Lower leg skin (tissue), 4 donors: Measurements from ENCODE around the gene WASHC1. TPM values are rescaled to one million over a fixed set of nuclear protein-coding genes. Genes with fewer than 3 reads are reported as not detected.
A peak's percentile ranks its signal among the peaks of the same experiment; 100 is the strongest.
"Not testable (repeated sequence)": the region's sequence is repeated elsewhere in the genome, so short reads cannot be mapped to it uniquely, and the experiment has no call there.

Experiments used
- DNase-seq, 2 donors: peaks; one replicate each; pipeline ENCODE4 v3.0.0-alpha.2; 2019; ENCODE audit warnings: low spot score in 2 of 2
- H3K4me3 ChIP-seq: fragments of 200-600 bp; sonication (generic); 2 replicates; pipeline ENCODE4 v1.5.1; 2017; ENCODE audit warnings: mild to moderate bottlenecking, low read depth; ENCODE audit not compliant: poor library complexity, severe bottlenecking
- WGBS, 2 donors: methylation state at CpG; one replicate each; pipeline ENCODE4 v1.1.5; 2018; 5-methylcytosine and 5-hydroxymethylcytosine counted together
- intact Hi-C: fragments of 100-400 bp; cut with DNase I; formaldehyde crosslinking; loops from one replicate; pipeline ENCODE4 v1.15.0; 2023; ENCODE audit warnings: low total_unique reads
- total RNA-seq, 4 donors: library from RNA; depleted of rRNA; stranded (reverse); fragments of >200 nt; gene quantifications; one replicate each; pipeline ENCODE4 v1.1.0, GENCODE V29; 2016

Gene WASHC1, protein sequence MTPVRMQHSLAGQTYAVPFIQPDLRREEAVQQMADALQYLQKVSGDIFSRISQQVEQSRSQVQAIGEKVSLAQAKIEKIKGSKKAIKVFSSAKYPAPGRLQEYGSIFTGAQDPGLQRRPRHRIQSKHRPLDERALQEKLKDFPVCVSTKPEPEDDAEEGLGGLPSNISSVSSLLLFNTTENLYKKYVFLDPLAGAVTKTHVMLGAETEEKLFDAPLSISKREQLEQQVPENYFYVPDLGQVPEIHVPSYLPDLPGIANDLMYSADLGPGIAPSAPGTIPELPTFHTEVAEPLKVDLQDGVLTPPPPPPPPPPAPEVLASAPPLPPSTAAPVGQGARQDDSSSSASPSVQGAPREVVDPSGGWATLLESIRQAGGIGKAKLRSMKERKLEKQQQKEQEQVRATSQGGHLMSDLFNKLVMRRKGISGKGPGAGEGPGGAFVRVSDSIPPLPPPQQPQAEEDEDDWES
- total RNA-seq: 10 to 100 TPM in 1 of 4 donors, 1 to 10 TPM in 3; 7.6 to 16.2 (median 8.4) TPM

DNA sequence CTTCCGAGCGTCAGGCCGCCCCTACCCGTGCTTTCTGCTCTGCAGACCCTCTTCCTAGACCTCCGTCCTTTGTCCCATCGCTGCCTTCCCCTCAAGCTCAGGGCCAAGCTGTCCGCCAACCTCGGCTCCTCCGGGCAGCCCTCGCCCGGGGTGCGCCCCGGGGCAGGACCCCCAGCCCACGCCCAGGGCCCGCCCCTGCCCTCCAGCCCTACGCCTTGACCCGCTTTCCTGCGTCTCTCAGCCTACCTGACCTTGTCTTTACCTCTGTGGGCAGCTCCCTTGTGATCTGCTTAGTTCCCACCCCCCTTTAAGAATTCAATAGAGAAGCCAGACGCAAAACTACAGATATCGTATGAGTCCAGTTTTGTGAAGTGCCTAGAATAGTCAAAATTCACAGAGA is at the start of gene WASHC1:
TSS of gene WASHC1 (minus strand) at position 101 of the 400 bp plus-strand sequence. CDS start 4,457 bp downstream, outside the sequence.
- H3K4me3 ChIP-seq, intact Hi-C loops, DNase-seq: not testable (repeated sequence)
- no CpG with 5 or more reads among the region's 20 CpGs for WGBS, 2 donors

DNA sequence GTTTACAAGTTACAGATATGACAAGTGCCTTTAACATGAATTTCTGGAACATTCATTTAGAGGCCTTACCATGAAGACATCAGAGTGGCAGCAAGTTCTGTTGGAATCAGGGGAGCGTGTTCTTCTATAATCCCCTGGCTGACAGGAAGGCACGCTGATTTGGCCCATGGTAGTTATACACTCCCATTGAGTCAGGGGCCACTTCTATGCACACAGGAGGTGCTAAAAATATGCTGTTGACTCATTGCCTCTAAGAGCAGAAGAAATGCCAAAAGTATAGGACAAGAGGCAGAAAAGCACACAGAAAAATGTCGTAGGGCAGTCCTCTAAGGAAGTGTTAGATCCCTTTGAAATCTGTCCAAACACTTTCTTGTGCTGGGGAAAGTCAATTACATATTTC is 49.1 kb upstream of the WASHC1 start:
- H3K4me3 ChIP-seq, intact Hi-C loops, DNase-seq: not testable (repeated sequence)
- no CpG with 5 or more reads among the region's 3 CpGs for WGBS, 2 donors

DNA sequence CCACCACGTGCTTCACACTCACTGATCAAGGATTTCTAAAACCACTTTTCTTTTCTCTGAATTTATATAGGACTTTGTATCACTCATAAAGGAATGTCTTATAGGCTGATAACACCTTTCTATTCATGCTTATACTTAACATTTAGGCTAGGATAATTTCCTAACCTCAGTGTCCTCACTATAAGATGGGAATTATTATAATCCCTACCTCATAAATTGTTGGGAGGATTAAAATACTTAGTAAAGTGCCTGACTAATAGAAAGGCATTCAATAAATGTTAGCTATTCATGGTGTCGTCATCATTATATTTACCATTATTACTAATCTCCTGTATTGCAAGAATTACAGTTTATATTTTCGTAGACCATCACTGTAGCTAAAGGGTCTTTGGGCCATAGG is 47.1 kb upstream of the WASHC1 start:
- DNase-seq, intact Hi-C loops, H3K4me3 ChIP-seq: not testable (repeated sequence)
- 63 to 100% methylated on average over 1 of the region's 3 CpGs for WGBS, 2 donors

DNA sequence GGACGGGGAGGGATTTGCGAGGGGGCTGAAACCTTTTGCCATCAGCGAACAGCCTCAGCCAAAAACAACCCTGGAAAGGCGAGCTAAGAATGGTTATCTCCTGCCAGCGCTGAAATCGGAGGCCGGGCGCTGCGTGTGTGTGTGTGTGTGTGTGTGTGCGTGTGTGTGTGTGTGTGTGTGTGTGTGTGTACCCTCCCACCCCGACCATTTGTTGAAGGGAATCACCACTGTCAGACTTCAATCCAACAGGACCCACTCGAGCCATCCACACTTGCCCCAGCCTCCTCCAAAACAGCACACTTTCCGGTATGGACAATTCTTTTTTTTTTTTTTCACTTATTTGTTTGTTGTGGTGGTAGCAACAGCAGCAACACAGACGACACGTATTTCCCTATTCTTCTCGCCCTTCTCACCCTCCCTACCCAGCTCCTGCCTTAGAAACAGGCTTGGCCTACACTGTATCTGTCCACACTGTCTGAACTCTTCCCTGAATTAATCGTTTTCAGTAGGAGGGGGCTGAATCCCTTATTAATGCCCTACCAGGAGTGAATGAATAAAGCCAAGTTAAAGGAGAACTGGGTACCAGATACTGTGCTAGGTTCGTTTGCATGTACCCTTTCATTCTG is 44.8 kb upstream of the WASHC1 start:
- DNase-seq, intact Hi-C loops: not testable (repeated sequence)
- peak overlapping the region; percentile 30 for H3K4me3 ChIP-seq
- 26 to 30% methylated on average over 6 to 9 of the region's 18 CpGs for WGBS, 2 donors

DNA sequence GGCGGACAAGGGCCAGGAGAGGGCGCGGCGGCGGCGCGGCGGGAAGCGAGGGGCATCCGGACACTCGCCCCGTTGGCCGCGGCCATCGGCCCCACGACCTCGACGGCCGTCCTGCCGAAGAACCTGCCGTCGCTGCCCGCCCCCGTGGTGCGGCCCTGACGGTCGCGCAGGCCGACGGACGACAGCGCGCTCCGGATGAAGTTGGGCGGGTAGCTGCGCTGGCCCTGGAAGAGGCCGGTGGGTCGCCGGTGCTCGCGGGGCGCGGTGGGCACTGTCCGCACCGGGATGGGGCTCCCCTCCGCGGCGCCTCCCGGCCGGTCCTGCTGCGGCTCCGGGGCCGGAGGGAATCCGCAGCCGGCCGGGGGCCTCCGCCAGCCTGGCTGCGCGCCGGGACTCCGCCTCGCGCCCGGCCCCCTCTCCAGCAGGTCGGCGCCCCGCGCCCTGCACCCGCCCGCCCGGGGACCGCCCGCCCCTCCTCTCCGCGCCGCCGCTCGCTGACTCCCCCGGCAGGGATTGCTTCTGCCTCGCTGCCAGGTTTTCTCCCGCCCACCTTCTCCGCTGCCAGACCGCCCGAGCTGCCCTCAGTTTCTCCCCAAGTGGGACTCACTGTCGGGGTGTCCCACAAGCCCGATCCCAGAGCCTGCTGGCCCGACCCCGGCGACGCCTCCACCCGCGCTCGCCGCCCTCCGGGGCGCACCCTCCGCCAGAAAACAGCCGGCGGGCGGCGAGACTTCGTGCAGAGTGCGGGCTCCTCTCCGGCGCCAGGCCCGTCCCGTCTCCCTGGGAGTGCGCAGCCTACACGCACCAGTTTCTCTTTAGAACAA is 44.0 kb upstream of the WASHC1 start:
- intact Hi-C loops, DNase-seq: not testable (repeated sequence)
- peak overlapping the region; percentile 30 for H3K4me3 ChIP-seq
- 0 to 1% methylated on average over 4 to 17 of the region's 109 CpGs for WGBS, 2 donors

DNA sequence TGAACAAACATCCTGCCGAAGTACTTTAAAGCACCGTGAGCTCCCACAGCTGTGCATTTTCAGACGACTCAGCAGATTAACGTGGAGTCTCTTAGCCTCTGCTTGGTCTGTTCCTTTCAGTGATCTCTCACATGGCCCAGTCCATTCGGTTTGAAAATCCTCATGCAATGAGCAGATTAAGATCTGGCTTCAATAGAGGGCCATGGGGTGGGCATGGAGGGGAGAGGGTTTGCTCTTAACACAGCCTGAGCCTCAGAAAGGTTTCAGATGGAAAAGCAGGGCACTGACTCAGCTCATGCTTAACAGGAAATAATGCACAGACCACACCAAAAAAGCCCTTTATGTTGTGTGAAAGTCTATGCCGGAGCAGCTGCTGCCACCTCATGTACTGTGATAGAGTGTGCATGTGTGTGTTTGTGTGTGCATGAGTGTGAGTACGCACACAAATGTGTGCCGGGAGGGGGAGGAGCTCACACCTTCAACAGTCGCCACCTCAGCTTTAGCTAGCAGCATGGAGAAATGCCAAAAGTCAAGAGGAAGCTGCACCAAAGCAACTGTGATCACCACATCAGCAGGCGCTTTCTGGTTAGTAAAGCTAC is 33.9 kb upstream of the WASHC1 start:
- intact Hi-C loops, H3K4me3 ChIP-seq, DNase-seq: not testable (repeated sequence)
- 23% methylated on average over 7 of the region's 10 CpGs; no CpG with 5 or more reads in 1 of the 2 donors for WGBS, 2 donors

DNA sequence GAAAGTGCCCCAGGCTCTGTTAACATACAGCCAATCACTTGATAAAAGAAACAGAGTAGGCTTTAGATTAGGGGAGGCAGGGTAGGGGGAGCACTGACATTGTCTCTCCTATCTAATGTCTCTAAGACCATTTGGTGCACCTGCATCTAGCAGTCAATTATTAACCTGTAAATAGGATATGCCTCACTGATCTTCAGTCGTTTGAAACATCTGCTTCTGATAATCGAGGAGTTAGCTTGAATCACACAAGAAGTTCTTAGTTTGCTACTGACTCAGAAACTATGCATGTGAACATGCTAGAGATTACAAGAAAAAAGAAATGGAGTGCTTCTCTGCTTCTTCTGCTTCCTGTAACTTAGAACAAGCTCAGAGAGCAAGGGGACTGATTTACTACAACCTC is 23.4 kb upstream of the WASHC1 start:
- intact Hi-C loops, H3K4me3 ChIP-seq, DNase-seq: not testable (repeated sequence)
- 28 to 43% methylated on average over 2 of the region's 2 CpGs for WGBS, 2 donors

DNA sequence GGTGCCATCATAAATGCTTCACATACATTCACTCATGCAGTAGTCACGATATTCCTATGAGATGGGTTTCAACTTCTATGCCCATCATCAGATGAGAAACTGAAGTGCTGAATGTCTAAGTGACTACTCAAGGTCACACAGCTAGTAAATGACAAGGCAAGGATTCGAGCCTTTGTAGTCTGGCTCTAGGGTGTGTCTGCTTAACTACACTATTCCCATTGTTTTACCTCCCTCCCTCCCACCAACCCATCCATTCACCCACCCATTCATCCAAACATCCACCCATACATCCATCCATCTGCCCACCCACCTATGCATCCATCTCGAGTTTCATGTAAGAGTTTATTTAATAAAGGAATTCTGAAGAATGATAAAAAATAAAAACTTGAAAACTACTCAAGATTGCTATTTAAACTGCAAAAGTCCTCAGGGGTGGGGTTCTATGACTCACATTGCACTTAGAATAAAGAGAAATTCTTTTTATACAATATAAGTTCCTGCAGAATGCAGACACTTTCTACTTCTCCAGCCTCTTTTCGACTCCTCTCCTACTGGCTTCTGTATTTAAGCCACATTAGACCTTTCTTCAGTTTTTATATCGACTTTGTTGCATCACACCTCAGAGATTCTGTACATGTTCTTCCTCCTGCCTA is 19.1 kb upstream of the WASHC1 start:
- DNase-seq, intact Hi-C loops, H3K4me3 ChIP-seq: not testable (repeated sequence)
- 58 to 64% methylated on average over 4 of the region's 5 CpGs for WGBS, 2 donors

DNA sequence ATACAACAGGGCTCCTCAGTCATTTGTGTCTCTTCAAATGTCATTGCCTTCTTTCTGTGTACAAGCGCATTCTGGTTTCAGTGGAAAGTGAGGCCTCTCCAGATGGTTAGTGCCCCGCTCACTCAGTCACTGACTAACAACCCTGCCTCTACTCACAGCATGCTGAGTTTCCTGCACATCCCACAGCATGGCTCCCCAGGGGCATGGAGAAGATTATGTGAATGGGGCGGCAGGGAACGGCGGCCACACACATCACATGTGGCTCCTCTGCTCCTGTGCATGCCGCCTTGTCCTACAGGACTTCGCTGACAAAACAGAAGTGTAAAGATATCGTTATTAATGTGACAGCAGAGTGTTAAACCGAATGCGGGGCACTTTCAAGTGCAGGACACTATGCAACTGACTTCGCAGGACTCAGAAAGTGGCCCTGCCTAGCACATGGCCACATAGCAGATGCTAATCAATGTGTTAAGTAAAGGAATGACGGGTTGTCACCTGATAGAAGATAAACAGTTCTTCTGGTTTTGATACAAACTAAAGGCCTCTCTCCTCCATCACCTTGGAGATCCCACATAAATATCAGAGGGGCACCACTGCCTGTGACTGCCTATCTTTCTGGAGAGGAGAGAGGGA is 17.5 kb upstream of the WASHC1 start:
- intact Hi-C loops: not testable (repeated sequence)
- 89 to 100% methylated on average over 1 to 6 of the region's 12 CpGs for WGBS, 2 donors

DNA sequence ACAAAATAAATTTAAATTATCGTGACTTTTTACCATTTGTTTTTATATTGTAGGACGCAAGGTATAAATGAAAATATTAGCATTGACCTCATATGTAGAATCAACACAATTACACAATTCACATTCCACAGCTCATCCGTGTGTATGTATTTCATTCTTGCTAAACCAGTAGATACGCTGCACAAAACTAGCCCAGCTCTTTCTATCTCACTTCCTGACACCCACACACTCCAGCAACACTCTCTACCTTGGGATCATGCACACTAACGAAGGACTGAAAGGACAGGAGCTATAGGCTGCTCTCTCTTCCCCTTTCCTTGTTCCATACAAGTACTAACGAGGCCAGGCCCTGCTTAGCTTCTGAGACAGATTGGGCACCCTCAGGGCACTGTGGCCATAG is 16.9 kb upstream of the WASHC1 start:
- intact Hi-C loops, DNase-seq, H3K4me3 ChIP-seq: not testable (repeated sequence)
- WGBS, 2 donors: 34 to 37% methylated on average over 5 of the region's 6 CpGs

More for the DNA sequence above, 17.5 kb upstream of the WASHC1 start:
- not testable (repeated sequence) for H3K4me3 ChIP-seq
- peak in 1 of 2 donors; percentile 64 for DNase-seq

DNA sequence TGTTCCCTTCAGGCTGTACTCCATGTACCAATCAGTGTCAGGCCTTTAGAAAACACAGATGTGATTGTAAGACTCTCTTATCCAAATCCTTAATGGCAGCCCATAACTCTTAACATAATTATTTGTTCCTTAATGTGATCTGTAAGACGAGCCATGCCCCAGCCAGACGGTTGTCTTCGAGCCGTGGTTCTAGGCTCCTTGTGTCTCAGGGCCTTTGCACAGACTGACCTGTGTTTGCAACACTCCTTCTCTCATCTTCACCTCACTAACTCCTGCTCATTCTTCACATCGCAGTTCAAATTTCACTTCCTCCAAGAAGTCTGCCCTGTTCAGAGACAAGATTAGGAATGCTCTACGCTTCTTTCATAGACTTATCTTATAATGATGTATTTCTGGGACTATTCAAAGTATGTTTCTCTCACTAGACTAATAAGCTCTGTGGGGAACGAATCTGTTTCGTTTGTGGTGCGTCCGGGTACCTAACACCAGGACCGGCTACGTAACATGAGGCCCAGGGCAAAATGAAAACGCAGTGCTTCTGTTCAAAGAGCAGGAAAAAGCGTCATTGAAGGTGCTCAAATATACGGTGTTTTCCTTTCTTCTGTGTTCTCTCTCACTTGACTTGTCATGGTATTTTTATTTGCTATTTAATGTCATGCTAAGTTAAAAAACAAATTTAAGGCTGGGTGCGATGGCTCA is 16.1 kb upstream of the WASHC1 start:
- WGBS, 2 donors: 90 to 93% methylated on average over 15 to 16 of the region's 16 CpGs
- DNase-seq: peak in 1 of 2 donors; percentile 79
- intact Hi-C loops, H3K4me3 ChIP-seq: not testable (repeated sequence)

DNA sequence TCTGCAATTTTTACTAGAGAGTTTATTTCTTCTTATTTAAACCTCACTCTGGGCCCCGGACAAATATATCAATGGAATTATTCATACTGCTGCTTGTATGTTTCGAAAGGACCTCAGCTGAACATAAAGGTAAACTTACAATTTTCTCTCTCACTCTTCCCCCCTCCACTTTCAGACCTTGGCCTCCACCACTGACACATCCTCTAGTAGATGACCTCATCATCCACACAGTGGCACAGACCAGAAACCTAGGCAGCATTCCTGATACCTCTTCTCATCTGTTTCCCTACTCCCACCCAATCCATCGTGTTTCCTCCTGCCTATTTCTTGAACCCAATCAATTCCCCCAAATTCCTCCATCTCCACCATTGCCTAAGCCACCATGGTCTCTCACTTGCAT is 15.2 kb upstream of the WASHC1 start:
- intact Hi-C loops: not testable (repeated sequence)
- peak in 1 of 2 donors; percentile 57 for DNase-seq
- 83 to 90% methylated on average over 1 to 2 of the region's 3 CpGs for WGBS, 2 donors

DNA sequence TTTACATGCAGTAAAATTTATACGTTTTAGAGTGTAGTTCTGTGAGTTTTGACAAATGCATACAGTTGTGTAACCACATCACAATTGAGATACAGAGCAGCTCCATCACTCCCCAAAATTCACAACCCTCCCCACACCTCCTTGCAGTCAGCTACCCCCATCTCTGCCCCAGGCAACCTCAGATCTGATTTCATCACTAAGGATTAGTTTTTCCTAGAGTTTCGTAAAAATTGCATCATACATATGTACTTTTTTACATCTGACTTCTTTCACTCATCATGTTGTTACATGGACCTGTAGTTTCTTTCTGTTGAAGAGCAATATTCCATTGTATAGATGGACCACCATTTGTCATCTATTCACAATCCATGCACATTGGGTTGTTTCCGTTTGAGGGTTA is 14.4 kb upstream of the WASHC1 start:
- H3K4me3 ChIP-seq, intact Hi-C loops, DNase-seq: not testable (repeated sequence)
- 69 to 92% methylated on average over 2 of the region's 3 CpGs for WGBS, 2 donors

More for the DNA sequence above, 15.2 kb upstream of the WASHC1 start:
- H3K4me3 ChIP-seq: not testable (repeated sequence)
